Transverse colon (tissue), 4 donors: ENCODE results near the gene SMURF2. TPM values are rescaled to one million over a fixed set of nuclear protein-coding genes. Genes with fewer than 3 reads are reported as not detected.

Source experiments
- DNase-seq: peaks from one replicate; pipeline ENCODE4 v3.0.0-alpha.2; 2019
- H3K27ac ChIP-seq, 4 donors: fragments of 200-600 bp; sonication (generic); 2 replicates each; pipeline ENCODE4 v1.5.1; 2016 to 2018; ENCODE audit warnings: inconsistent platforms in 4 of 4
- H3K27me3 ChIP-seq: fragments of 200-600 bp; sonication (generic); 2 replicates; pipeline ENCODE4 v1.5.1; 2017; ENCODE audit warnings: inconsistent platforms
- H3K36me3 ChIP-seq, 4 donors: fragments of 200-600 bp; sonication (generic); 2 replicates each; pipeline ENCODE4 v1.5.1; 2017 to 2019; ENCODE audit warnings: inconsistent platforms in 4 of 4
- H3K4me1 ChIP-seq, 4 donors: fragments of 200-600 bp; sonication (generic); 2 replicates each; pipeline ENCODE4 v1.5.1; 2017 to 2020; ENCODE audit warnings: inconsistent platforms in 4 of 4
- H3K4me3 ChIP-seq, 4 donors: fragments of 200-600 bp; sonication (generic); 1 replicate in 1 of 4; 2 replicates in 3 of 4; pipeline versions ENCODE4 v1.5.1 to v1.6.1; 2017 to 2019; ENCODE audit warnings: inconsistent platforms in 4 of 4
- H3K9me3 ChIP-seq, 2 donors: fragments of 200-600 bp; sonication (generic); 2 replicates each; pipeline ENCODE4 v1.5.1; 2017 to 2019; ENCODE audit warnings: inconsistent platforms in 2 of 2
- CTCF ChIP-seq, 5 experiments: fragments of 200-600 bp in 3 of 5; fragments of 450-650 bp in 2 of 5; sonication (generic) in 3 of 5; IDR thresholded peaks; 1 replicate in 2 of 5; 2 replicates in 3 of 5; pipeline ENCODE4 v1.5.1; 2016 to 2017; ENCODE audit warnings: antibody characterized with exemption in 5 of 5, inconsistent platforms in 3 of 5, mild to moderate bottlenecking in 2 of 5, moderate library complexity in 1 of 5
- EP300 ChIP-seq: sonication (generic); formaldehyde crosslinking; IDR thresholded peaks from one replicate; pipeline ENCODE4 v1.6.1; 2017; ENCODE audit warnings: antibody characterized with exemption, low read depth
- POLR2A ChIP-seq: fragments of 450-650 bp; IDR thresholded peaks from one replicate; pipeline ENCODE4 v1.6.1; 2016; ENCODE audit warnings: antibody characterized with exemption, mild to moderate bottlenecking, moderate library complexity
- POLR2AphosphoS5 ChIP-seq, 3 donors: sonication (generic); formaldehyde crosslinking; IDR thresholded peaks; one replicate each; pipeline ENCODE4 v1.6.1; 2016; ENCODE audit warnings: antibody characterized with exemption in 3 of 3
- WGBS, 2 donors: methylation state at CpG; one replicate each; pipeline ENCODE4 v1.1.5; 2018; ENCODE audit warnings: low coverage in 1 of 2; 5-methylcytosine and 5-hydroxymethylcytosine counted together
- in situ Hi-C, 4 donors: fragments of 200-750 bp; cut with MboI; loops; one replicate each; pipeline versions ENCODE4 v1.15.0 to v1.15.1; 2017; ENCODE audit warnings: low sequenced_read_pairs in 3 of 4, low pct_ligation_motif_present in 1 of 4, low pct_unique_long_range_greater_than_20kb in 1 of 4
- intact Hi-C: fragments of 100-400 bp; cut with DNase I; formaldehyde crosslinking; loops from one replicate; pipeline ENCODE4 v1.15.1; 2023; ENCODE audit warnings: low total_unique reads
- total RNA-seq, 4 donors: library from RNA; depleted of rRNA; stranded (reverse); fragments of >200 nt; gene quantifications; one replicate each; pipeline ENCODE4 v1.1.0, GENCODE V29; 2016

SMURF2 gene
- total RNA-seq, 4 donors from 2014 or later: 5.0 to 27.0 (median 14.0) TPM

- Histone ChIP-seq H3K27ac (no peak overlapping the region), H3K27me3 (no peaks in the 10 kb centered on the region), H3K4me1 (peaks cover 3 to 27% (median 4%) of the 10 kb centered on the region in 4 donors), H3K36me3 (no peaks in the 10 kb centered on the region), H3K9me3 (no peaks in the 10 kb centered on the region), H3K4me3 (no peak overlapping the region)
- TF ChIP-seq POLR2A (no peak), POLR2AphosphoS5 (IDR thresholded peaks at IDR 0.05) (no peak), EP300 (no peak), CTCF (IDR thresholded peaks at IDR 0.05) (no peak)
- in situ Hi-C loops (no loop called here), intact Hi-C loops (no loop called here)
- WGBS, 2 donors: 69 to 79% methylated on average over 3 of the region's 3 CpGs
- no peak for DNase-seq
These were observed 35.3 kb downstream of the SMURF2 start for GRCh38 chr17:64626827-64627226.

DNA sequence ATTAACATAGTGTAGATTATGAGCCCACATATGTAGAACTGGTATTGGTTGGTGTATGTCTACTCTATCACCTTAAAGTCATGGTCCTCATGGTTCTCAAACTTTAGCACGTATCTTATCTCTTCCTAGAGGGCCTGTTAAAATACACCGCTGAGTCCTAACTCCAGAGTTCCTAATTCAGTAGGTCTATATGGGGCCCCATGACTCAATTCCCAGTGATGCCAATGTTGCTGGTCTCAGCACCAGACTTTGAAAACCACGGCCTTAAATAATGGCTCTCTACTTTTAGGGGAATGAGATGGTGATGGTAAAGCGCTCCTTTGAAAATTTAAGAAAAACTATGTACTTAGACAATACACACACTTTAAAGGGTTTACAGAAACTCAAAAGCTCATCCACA, 36.6 kb downstream of the SMURF2 start:
- intact Hi-C loops (no loop called here), in situ Hi-C loops (no loop called here)
- H3K36me3 ChIP-seq: no peaks in the 10 kb centered on the region
- H3K27ac ChIP-seq: no peak overlapping the region
- no peak for DNase-seq
- WGBS, 2 donors: 94 to 98% methylated on average over 4 of the region's 4 CpGs
- TF ChIP-seq CTCF (IDR thresholded peaks at IDR 0.05): no peak
- TF ChIP-seq EP300: no peak
- no peak for TF ChIP-seq POLR2A
- no peak for TF ChIP-seq POLR2AphosphoS5 (IDR thresholded peaks at IDR 0.05)
- H3K4me1 ChIP-seq: peaks cover 0 to 35% (median 4%) of the 10 kb centered on the region in 4 donors
- no peak overlapping the region for H3K4me3 ChIP-seq
- H3K9me3 ChIP-seq: no peaks in the 10 kb centered on the region
- no peaks in the 10 kb centered on the region for H3K27me3 ChIP-seq

DNA sequence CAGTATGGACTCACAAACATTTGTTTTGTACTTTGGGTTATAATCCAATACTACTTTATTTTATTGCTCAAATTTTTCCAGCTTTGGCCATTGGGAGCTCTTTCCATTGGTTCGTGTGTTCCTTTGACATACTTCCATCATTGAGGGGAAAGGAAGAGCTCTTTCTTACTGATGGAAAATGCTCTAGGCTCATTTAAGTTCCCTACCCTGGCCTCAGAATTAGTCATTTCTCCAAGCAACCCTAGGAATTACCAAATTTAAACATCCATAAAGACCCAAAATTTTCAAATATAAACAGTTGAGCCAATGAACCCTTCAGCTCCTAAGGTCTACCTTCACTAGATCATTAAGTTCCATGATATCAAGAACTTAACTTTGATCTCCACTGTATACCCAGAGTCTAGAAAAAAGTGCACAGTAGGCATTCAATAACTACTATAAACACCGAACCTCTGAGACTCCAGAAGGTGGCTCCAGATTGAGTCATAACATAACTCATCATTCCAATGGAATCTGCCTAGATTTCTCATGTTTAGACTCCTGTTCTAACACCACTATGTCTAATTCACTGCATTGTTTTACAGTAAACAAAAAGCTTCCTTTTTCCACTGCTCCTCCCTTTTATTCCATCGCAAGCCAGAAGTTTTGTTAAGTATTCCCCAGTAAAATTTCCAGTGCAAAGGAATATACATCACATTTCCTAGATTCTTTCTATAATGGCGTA, 39.0 kb downstream of the SMURF2 start:
- in situ Hi-C loops (no loop called here), intact Hi-C loops (no loop called here)
- H3K4me3 ChIP-seq: no peak overlapping the region
- no peaks in the 10 kb centered on the region for H3K9me3 ChIP-seq
- no peak overlapping the region for H3K27ac ChIP-seq
- peaks cover 0 to 42% (median 9%) of the 10 kb centered on the region in 4 donors for H3K4me1 ChIP-seq
- WGBS, 2 donors: 80 to 90% methylated on average over 3 to 4 of the region's 4 CpGs
- no peak for DNase-seq
- no peaks in the 10 kb centered on the region for H3K27me3 ChIP-seq
- H3K36me3 ChIP-seq: no peaks in the 10 kb centered on the region
- TF ChIP-seq CTCF (IDR thresholded peaks at IDR 0.05): no peak
- no peak for TF ChIP-seq EP300
- no peak for TF ChIP-seq POLR2A
- TF ChIP-seq POLR2AphosphoS5 (IDR thresholded peaks at IDR 0.05): no peak

- H3K9me3 ChIP-seq: no peaks in the 10 kb centered on the region
- intact Hi-C loops (no loop called here), in situ Hi-C loops (no loop called here)
- 98 to 100% methylated on average over 4 to 6 of the region's 6 CpGs for WGBS, 2 donors
- no peaks in the 10 kb centered on the region for H3K36me3 ChIP-seq
- H3K4me1 ChIP-seq: peaks cover 0 to 42% (median 10%) of the 10 kb centered on the region in 4 donors
- no peak for DNase-seq
- H3K27ac ChIP-seq: no peak overlapping the region
- no peak overlapping the region for H3K4me3 ChIP-seq
- no peaks in the 10 kb centered on the region for H3K27me3 ChIP-seq
- TF ChIP-seq CTCF (IDR thresholded peaks at IDR 0.05) (no peak), POLR2AphosphoS5 (IDR thresholded peaks at IDR 0.05) (no peak), EP300 (no peak), POLR2A (no peak)
These were observed 40.3 kb downstream of the SMURF2 start for GRCh38 chr17:64621772-64622171.
